Erythroblast (primary cell): Measurements from ENCODE around the gene ASB7.

Experiments
- DNase-seq, 2 experiments: peaks; one replicate each; lab custom pipeline; 2025; lab: John Stamatoyannopoulos, UW
- GATA1 ChIP-seq: IDR thresholded peaks from 2 replicates; pipeline ENCODE4 v1.6.1; 2011; ENCODE audit warnings: low read depth, mild to moderate bottlenecking, control low read depth, low read length, moderate library complexity
- POLR2A ChIP-seq: IDR thresholded peaks from 2 replicates; pipeline ENCODE4 v1.6.1; 2011; ENCODE audit warnings: mild to moderate bottlenecking, low read length

The ASB7 gene

DNA sequence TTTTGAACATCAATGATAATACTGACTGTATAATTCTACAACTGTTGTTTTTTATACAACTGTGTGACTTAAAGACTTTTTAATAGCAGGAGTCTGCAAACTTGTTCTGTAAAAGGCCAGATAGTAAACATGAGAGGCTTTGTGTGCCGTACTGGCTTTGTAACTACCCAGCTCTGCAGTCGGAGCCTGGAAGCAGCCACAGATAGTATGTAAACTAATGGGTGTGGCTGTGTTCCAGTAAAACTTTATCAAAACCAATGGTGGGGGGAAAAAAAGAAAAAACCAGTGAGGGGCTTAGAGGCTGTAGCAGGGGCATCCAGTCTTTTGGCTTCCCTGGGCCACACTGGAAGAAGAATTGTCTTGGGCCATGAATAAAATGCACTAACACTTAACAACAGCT, 11.9 kb downstream of the ASB7 start:
- DNase-seq, result peak in 1 of 2 experiments; percentile 2
- TF ChIP-seq POLR2A (no peak), GATA1 (no peak)

DNA sequence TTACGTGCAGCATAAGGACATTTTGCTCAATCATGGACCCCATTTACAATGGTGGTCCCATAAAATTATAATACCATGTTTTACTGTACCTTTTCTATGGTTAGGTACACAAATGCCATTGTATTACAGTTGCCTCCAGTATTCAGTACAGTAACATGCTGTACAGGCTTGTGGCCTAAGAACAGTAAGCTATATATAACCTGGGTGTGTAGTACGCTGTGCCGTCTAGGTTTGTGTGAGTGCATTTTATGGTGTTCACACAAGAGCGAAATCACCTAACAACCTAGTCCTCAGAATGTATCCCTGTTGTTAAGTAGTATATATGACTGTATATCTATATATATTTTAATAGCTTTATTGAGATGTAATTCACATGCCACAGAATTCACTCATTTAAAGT, 12.5 kb downstream of the ASB7 start:
- TF ChIP-seq GATA1, result no peak
- no peak for TF ChIP-seq POLR2A
- no peak for DNase-seq

DNA sequence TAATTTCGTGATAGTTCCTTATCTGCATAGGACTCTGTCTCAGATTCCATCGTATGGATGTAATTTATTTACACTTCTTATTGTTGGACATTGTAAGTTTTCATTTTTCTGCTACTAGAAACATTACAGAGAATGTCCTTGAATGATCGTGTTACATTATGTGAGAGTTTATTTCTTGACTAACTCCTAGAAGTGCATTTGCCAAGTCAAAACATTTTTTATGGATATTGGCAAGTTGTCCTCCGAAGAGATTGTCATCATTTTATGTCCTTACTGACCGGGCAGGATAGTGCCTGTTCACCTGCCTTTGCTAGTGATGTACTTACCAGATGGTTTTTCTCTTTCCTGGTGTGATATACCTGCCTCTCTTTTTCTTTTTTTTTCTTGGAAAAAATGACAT, 13.4 kb downstream of the ASB7 start:
- no peak for TF ChIP-seq GATA1
- TF ChIP-seq POLR2A, result no peak
- no peak for DNase-seq

DNA sequence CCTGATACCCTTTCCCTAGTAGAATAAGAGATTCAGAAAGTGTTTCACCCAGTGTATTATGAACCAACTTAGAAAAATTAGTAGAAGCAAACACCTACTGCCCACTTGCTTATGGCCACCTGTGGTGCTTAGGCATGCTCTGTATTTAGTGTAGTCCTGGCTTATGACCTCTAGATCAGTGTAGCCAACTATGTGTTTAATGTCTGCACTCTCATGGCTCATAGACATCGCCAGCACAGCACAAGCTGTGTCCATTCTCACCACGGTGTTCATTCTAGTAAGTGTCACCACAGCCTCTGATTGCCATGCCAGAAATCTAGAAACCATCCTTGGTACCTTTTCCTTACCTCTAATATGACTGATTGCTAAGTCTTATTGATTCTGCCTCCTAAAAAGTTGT, 14.3 kb downstream of the ASB7 start:
- DNase-seq, result no peak
- TF ChIP-seq GATA1 (no peak), POLR2A (no peak)

DNA sequence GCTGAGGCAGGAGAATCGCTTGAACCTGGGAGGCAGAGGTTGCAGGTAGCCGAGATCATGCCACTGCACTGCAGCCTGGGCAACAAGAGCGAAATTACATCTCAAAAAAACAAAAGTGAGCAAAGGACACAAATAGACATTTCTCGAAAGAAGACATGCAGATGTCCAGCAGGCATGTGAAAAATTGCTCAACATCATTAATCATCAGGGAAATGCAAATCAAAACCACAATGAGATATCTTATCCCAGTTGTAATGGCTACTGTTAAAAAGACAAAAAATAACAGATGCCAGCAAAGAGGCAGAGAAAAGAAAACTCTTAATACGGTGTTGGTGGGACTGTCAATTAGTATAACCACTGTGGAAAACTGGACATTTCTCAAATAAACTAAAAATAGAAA, 20.9 kb downstream of the ASB7 start:
- no peak for DNase-seq
- TF ChIP-seq GATA1 (no peak), POLR2A (no peak)

DNA sequence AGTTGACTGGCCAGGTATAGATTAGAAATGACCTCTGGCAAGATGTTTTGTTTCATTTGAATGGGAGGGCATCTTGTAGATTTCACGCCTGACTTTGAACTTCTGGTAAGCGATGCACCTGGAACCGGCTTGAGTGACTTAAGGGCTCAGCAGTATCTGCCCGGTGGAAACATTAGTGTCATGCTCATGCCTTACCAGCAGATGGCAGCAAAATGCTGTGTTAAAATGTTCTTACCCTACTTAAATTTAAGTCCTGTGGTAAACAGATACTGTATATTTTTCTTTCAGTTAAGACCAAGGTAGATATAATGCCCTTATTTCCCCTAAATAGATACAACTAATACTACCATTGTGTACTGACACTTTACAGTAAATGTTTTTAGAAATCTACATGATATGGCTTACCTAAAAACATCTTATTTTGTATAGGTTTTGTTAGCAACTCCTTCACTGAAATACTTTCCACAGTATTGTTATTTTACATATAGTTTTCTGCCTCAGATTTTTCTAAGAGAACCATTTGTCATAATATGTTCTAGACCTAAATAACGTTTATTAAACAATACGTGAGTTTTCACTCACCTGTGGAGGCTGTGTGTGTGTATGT, 25.5 kb downstream of the ASB7 start:
- peak; percentile 75 to 87 for DNase-seq
- TF ChIP-seq GATA1 (no peak), POLR2A (no peak)

DNA sequence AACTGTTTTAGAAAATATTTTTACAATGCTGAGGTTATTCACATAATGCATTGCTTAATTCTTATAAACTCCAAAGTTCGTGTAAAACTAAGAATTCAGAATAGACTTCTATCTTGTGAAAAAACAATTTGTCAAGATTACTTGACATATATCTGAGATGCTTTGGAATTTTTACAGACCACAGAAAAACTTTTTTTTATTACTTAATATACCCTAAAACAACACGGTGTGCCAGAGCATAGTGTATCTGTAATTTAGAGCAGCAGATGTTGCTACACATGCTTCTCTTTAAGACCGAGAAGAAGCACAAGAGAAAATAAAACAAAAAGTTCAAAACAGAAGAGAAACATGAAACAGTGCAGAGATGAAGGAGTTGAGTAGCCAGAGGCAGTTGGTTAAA, 26.4 kb downstream of the ASB7 start:
- no peak for DNase-seq

DNA sequence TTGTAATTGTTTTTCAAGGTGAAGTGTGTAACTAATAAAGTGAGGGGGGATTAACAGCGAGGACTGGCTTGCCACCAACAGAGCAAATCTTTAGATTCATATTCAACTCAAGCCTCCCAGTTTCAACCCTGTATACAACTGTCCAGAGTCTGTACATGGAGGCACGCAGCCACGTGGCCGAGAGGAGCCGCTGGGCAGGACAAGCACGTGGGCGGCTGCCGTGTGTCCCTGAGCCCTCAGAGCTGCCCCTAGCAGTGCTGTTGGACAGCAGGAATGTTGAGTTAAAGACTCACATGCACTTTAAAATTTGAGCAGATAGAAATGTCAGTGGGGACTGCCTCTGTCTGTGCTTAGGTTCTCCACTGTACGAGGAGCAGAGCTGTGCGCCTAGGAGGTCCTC, 29.4 kb downstream of the ASB7 start:
- TF ChIP-seq POLR2A (no peak), GATA1 (no peak)
- no peak for DNase-seq

More for the DNA sequence above, 26.4 kb downstream of the ASB7 start:
- no peak for TF ChIP-seq GATA1
- no peak for TF ChIP-seq POLR2A

DNA sequence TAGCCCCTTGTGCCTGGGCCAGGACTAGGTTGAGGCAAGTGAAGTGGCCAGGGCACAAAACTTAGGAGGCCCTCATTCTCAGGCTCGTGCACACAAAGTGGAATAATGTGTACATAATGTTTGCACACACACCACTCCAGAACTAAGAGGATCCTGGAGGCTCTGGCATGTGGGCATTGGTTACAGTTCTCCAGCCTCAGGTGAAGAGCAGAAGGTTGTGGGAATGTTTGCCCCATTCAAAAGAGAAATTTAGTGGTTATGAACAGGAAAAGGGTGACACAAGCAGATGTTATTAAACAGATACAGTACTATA, 31.3 kb downstream of the ASB7 start:
- no peak for DNase-seq
- TF ChIP-seq GATA1 (no peak), POLR2A (no peak)

DNA sequence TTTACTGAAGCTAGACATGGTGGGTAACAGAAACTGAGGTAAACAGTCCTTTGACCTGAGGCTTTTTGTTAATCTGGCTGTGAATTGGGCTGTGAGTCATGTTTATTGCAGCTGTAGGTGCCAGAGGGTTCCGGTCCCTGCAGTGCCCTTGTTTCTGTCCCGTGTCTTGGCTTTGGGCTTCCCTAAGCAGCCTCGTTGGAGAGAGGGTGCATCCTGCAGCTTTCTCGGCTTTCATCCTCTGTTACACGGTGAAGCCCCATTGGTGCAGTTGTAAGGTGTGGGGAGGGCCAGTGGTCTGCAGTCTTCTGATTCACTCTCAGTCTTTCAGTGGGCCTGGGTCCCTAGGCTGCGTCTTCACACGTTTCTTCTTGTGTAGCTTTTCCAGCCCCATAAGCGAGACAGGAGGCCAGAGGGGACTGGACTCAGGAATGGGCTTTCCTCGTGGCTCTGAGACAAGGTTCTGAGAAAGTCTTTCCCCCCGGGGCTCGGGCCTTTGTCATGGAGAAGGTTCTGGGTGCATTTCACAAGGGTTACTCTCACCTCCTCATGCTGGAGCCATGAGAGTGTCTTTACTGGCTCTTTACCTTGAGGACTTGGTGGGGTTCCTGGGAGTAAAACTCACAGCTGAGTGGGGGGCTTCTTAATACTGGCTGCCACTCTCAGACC, 33.1 kb downstream of the ASB7 start:
- TF ChIP-seq GATA1 (no peak), POLR2A (no peak)

DNA sequence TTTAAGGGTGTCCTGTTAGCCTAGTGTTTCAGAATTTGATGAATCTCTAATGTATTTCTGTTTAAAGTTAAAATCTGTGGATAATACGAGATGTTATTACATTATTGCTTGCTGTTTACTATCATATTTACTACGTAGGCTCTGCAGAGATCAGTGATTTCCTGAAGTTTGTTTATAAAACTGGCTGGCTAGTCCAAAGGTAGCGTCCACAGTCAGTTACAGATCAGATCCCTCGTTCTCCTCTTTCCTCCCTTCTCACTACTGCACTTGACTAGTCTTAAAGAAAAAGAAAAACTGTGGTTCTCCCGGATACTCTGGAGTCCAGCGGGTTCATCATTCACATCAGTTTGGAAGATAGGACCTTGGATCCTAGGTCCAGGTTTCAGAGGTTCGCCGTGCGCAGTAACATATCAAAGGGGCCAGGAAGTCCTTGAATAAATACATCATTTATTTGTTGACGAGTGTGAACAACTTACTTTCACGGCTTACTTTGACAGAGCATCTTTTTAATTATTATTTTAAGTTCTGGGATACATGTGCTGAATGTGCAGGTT, 35.9 kb downstream of the ASB7 start:
- no peak for DNase-seq
- TF ChIP-seq POLR2A, result no peak
- TF ChIP-seq GATA1, result no peak

More for the DNA sequence above, 33.1 kb downstream of the ASB7 start:
- DNase-seq, result no peak

DNA sequence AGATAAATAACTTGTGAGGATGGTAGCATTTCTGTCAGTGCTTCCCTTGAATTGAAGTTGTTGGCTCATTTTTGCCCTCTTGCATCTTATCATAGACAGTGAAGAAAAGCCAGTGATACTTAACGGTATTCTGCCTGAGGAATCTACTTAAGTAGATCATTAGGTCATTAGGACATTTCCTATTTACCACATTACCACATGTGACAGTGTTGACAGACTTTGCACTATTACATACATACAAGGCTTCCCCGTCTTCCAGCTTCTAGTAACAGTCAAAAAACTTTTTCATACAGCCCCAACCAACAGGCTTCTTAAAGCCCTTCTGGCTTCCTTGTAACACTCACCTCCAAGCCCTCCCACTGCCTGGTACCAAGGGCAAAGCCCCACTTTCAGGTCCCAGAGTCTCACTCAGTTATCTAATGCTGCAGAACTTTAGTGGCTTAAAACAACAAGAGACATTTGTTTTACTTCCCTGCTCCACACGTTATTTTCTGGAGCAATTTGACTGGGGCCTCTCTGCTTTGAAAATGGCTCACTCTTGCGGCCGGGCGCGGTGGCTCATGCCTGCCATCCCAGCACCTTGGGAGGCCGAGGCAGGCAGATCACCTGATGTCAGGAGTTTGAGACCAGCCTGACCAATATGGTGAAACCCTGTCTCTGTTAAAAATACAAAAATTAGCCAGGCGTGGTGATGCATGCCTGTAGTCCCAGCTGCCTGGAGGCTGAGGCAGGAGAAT, 40.0 kb downstream of the ASB7 start:
- DNase-seq, result no peak
- no peak for TF ChIP-seq POLR2A
- no peak for TF ChIP-seq GATA1

DNA sequence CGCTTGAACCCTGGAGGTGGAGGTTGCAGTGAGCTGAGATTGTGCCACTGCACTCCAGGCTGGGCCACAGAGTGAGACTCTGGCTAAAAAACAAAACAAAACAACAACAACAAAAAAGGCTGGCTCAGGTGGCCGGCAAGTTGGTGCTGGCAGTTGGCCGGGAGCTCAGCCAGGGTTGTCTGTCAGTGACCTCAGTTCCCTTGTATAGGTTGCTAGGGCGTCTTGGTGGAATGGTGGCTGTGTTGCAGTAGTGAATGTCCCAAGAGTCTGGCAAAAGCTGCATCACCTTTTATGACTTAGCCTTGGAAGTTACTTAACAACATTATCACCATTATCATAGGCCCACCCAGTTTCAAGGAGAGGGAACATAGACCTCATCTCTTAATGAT, 40.6 kb downstream of the ASB7 start:
- TF ChIP-seq POLR2A (no peak), GATA1 (no peak)
- DNase-seq, result no peak

DNA sequence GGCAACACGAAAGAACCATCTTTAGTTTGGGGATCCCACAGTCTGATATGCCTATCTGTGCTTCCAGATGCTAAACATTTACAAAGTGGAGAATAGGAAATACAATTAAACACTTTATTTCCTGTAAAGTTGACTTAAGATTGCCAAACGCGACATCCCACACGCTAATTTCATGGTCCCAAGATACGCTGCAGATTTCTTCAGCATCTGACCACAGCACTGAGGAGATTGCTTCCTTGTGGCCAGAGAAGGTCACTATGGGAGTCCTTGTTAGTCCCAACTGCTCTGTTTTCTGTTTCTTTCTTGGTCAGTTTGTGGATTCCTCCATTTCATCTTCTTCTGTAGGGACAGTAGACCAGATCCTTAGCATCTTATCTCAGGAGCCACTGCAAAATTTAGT, 43.3 kb downstream of the ASB7 start:
- TF ChIP-seq POLR2A (no peak), GATA1 (no peak)
- no peak for DNase-seq

DNA sequence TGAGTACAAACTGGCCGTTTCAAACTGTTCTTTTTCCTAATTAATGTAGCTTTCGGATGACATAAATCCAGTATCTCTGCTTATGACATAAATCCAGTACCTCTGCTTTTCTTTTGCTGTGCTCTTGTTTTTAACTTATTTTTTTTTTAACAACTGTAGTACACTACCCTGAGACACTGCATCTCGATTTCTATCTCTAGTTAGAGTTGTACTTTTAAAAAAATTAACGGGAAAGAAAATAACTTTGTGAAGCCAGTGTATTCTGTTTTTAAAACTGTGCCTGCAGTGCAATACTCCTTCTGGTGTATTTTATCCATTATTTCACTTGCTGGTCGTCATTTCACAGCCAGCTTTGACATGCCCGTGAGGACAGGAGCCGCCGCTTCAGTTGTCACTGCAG, 46.6 kb downstream of the ASB7 start:
- no peak for DNase-seq
- TF ChIP-seq POLR2A, result no peak
- no peak for TF ChIP-seq GATA1
